KMS-11 (cell line): ENCODE results near the gene TBC1D14.

ENCODE experiments used
- H2AFZ ChIP-seq: fragments of 200-600 bp; sonication (generic); 2 replicates; pipeline ENCODE4 v1.6.1; 2016; ENCODE audit warnings: antibody characterized with exemption, mixed run types, low read depth
- H3K27ac ChIP-seq: fragments of 200-600 bp; sonication (generic); 2 replicates; pipeline ENCODE4 v1.6.1; 2016; ENCODE audit warnings: mild to moderate bottlenecking, mixed run types
- H3K27me3 ChIP-seq: fragments of 200-600 bp; sonication (generic); 2 replicates; pipeline ENCODE4 v1.6.1; 2017; ENCODE audit warnings: mild to moderate bottlenecking, low read depth, mixed run types, moderate library complexity; ENCODE audit not compliant: insufficient read depth
- H3K36me3 ChIP-seq: fragments of 200-600 bp; sonication (generic); 2 replicates; pipeline ENCODE4 v1.6.1; 2017; ENCODE audit warnings: mild to moderate bottlenecking, mixed run types; ENCODE audit not compliant: insufficient read depth
- H3K4me1 ChIP-seq: fragments of 200-600 bp; sonication (generic); 2 replicates; pipeline ENCODE4 v1.6.1; 2016; ENCODE audit warnings: mild to moderate bottlenecking, low read depth, mixed run types; ENCODE audit not compliant: poor library complexity, severe bottlenecking
- H3K4me2 ChIP-seq: fragments of 200-600 bp; sonication (generic); 2 replicates; pipeline ENCODE4 v1.7.0; 2016; ENCODE audit warnings: mild to moderate bottlenecking, mixed run types
- H3K4me3 ChIP-seq: fragments of 200-600 bp; sonication (generic); IDR thresholded peaks from 2 replicates; pipeline ENCODE4 v1.6.1; 2017; ENCODE audit warnings: low read depth, low read length, mixed read lengths; ENCODE audit not compliant: insufficient read depth
- H3K79me2 ChIP-seq: fragments of 200-600 bp; sonication (generic); 2 replicates; pipeline ENCODE4 v1.6.1; 2016; ENCODE audit warnings: low read depth, mixed run types; ENCODE audit not compliant: insufficient read depth
- H3K9ac ChIP-seq: fragments of 200-600 bp; sonication (generic); 2 replicates; pipeline ENCODE4 v1.6.1; 2016; ENCODE audit warnings: mild to moderate bottlenecking, mixed run types
- H4K20me1 ChIP-seq: fragments of 200-600 bp; sonication (generic); 2 replicates; pipeline ENCODE4 v1.6.1; 2016; ENCODE audit warnings: mild to moderate bottlenecking, mixed run types; ENCODE audit not compliant: insufficient read depth
- TF ChIP-seq, protein P1 (sequence below): fragments of 200-600 bp; sonication (generic); conservative IDR thresholded peaks from 2 replicates; pipeline ENCODE4 v1.6.1; 2017; ENCODE audit warnings: low read depth, mild to moderate bottlenecking, antibody characterized with exemption, low read length, moderate library complexity, mixed read lengths

TBC1D14 gene

DNA sequence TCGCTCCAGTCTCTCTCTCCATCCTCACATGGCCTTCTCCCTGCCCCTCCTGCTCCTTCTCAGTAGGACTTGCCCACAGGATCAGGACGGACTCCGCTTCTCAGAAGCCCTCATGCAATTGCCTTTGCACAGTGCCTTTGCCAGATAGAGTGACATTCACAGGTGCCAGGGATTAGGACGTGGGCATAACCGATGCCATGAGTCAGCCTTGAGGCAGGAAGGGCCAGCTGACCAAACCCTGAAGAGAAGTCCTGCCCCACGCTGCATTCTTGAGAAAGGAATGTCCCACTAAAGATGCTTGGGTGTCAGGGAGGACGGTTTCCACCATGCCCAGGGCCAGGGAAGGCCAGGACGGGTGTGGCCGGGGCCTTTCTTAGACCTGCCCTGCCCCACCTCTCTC is 164.8 kb downstream of the TBC1D14 start:
- Histone ChIP-seq H3K27ac (no peak overlapping the region), H3K79me2 (no peaks in the 10 kb centered on the region), H4K20me1 (no peaks in the 10 kb centered on the region), H3K36me3 (no peaks in the 10 kb centered on the region), H3K4me2 (no peak overlapping the region), H3K9ac (no peak overlapping the region), H3K27me3 (no peaks in the 10 kb centered on the region), H2AFZ (no peak overlapping the region), H3K4me1 (peaks cover 4% of the 10 kb centered on the region), H3K4me3 (no peak overlapping the region)
- TF ChIP-seq, protein P1, sequence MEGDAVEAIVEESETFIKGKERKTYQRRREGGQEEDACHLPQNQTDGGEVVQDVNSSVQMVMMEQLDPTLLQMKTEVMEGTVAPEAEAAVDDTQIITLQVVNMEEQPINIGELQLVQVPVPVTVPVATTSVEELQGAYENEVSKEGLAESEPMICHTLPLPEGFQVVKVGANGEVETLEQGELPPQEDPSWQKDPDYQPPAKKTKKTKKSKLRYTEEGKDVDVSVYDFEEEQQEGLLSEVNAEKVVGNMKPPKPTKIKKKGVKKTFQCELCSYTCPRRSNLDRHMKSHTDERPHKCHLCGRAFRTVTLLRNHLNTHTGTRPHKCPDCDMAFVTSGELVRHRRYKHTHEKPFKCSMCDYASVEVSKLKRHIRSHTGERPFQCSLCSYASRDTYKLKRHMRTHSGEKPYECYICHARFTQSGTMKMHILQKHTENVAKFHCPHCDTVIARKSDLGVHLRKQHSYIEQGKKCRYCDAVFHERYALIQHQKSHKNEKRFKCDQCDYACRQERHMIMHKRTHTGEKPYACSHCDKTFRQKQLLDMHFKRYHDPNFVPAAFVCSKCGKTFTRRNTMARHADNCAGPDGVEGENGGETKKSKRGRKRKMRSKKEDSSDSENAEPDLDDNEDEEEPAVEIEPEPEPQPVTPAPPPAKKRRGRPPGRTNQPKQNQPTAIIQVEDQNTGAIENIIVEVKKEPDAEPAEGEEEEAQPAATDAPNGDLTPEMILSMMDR, result no peak

- TF ChIP-seq, protein P1, result no peak
- no peaks in the 10 kb centered on the region for H3K79me2 ChIP-seq
- no peak overlapping the region for H3K4me2 ChIP-seq
- no peaks in the 10 kb centered on the region for H3K36me3 ChIP-seq
- H4K20me1 ChIP-seq, result no peaks in the 10 kb centered on the region
- H3K27ac ChIP-seq, result no peak overlapping the region
- no peak overlapping the region for H3K9ac ChIP-seq
- no peaks in the 10 kb centered on the region for H3K27me3 ChIP-seq
- no peak overlapping the region for H2AFZ ChIP-seq
- H3K4me3 ChIP-seq, result no peak overlapping the region
- no peaks in the 10 kb centered on the region for H3K4me1 ChIP-seq
Measured at GRCh38 chr4:7075962-7076695, 166.5 kb downstream of the TBC1D14 start.

DNA sequence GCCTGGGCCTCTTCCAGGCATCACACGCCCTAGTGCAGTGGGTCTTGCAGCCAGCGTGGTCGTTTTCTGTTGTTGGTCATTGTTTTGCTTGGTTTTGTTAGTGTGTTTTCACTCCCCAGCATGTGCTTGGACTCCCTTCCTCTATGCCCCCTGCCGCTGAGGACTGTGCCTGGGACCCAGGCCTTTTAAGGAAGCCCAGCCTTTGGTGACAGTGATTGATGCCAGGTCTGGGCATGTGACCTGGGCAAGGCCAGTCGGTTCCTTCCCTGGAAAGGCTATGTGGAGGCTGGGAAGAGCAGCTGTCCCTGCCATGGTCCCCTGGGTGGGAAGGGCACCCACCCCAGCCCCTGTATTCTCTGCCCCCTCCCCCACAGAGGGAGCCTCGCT is 167.1 kb downstream of the TBC1D14 start:
- no peak overlapping the region for H3K9ac ChIP-seq
- H4K20me1 ChIP-seq, result no peaks in the 10 kb centered on the region
- no peaks in the 10 kb centered on the region for H3K27me3 ChIP-seq
- no peaks in the 10 kb centered on the region for H3K79me2 ChIP-seq
- H2AFZ ChIP-seq, result no peak overlapping the region
- H3K27ac ChIP-seq, result no peak overlapping the region
- H3K36me3 ChIP-seq, result no peaks in the 10 kb centered on the region
- no peaks in the 10 kb centered on the region for H3K4me1 ChIP-seq
- no peak overlapping the region for H3K4me2 ChIP-seq
- TF ChIP-seq, protein P1, result no peak
- H3K4me3 ChIP-seq, result no peak overlapping the region

- Histone ChIP-seq H2AFZ (no peak overlapping the region), H3K79me2 (no peaks in the 10 kb centered on the region), H3K36me3 (no peaks in the 10 kb centered on the region), H3K4me1 (no peaks in the 10 kb centered on the region), H3K9ac (no peak overlapping the region), H3K27ac (no peak overlapping the region), H3K4me2 (no peak overlapping the region), H3K27me3 (no peaks in the 10 kb centered on the region), H4K20me1 (no peaks in the 10 kb centered on the region), H3K4me3 (no peak overlapping the region)
- TF ChIP-seq, protein P1, result no peak
Measured at GRCh38 chr4:7077371-7077770, 167.7 kb downstream of the TBC1D14 start.
